A673 (cell line): ENCODE results near the gene MRE11. TPM values are rescaled to one million over a fixed set of nuclear protein-coding genes. Genes with fewer than 3 reads are reported as not detected.

Experiments used
- BruUV-seq: library from RNA; stranded (reverse); fragments of 400-500 nt; replicated peaks from 2 replicates; lab custom pipeline; 2021; lab: Mats Ljungman, UMichigan
- CTCF ChIA-PET: fragments of 300-600 bp; sonication (Branson Sonifier 250); formaldehyde crosslinking; loops from one replicate; lab custom pipeline; 2022; ENCODE audit warnings: antibody characterized with exemption; lab: Charles Lee
- POLR2A ChIA-PET: fragments of 300-600 bp; sonication (Branson Sonifier 250); formaldehyde crosslinking; loops from one replicate; lab custom pipeline; 2022; ENCODE audit warnings: antibody characterized with exemption; ENCODE audit not compliant: low non-redundant PET; lab: Charles Lee
- DNase-seq: peaks from one replicate; pipeline ENCODE4 v3.0.0-alpha.2; 2015; ENCODE audit warnings: low spot score
- H3K27ac ChIP-seq: fragments of 200-600 bp; sonication (generic); 2 replicates; pipeline ENCODE4 v1.5.1; 2016; ENCODE audit warnings: mixed run types, low read depth, mild to moderate bottlenecking, mixed read lengths, antibody characterized with exemption, low read length; ENCODE audit not compliant: poor library complexity, severe bottlenecking
- H3K27me3 ChIP-seq: fragments of 200-600 bp; sonication (generic); replicated peaks from 2 replicates; pipeline ENCODE4 v1.6.1; 2017; ENCODE audit warnings: mixed run types, low read depth, mild to moderate bottlenecking, mixed read lengths, antibody characterized with exemption, low read length; ENCODE audit not compliant: insufficient read depth, poor library complexity
- H3K36me3 ChIP-seq: fragments of 200-600 bp; sonication (generic); 2 replicates; pipeline ENCODE4 v1.6.1; 2016; ENCODE audit warnings: mixed run types, mild to moderate bottlenecking, mixed read lengths, antibody characterized with exemption, low read length; ENCODE audit not compliant: insufficient read depth, poor library complexity, severe bottlenecking
- H3K4me1 ChIP-seq: fragments of 200-600 bp; sonication (generic); 2 replicates; pipeline ENCODE4 v1.6.1; 2017; ENCODE audit warnings: mixed run types, mild to moderate bottlenecking, mixed read lengths, antibody characterized with exemption, low read length; ENCODE audit not compliant: insufficient read depth, poor library complexity, severe bottlenecking
- H3K4me3 ChIP-seq: fragments of 200-600 bp; sonication (generic); 2 replicates; pipeline ENCODE4 v1.5.1; 2016; ENCODE audit warnings: low read depth, mixed run types, mild to moderate bottlenecking, mixed read lengths, low read length; ENCODE audit not compliant: poor library complexity, severe bottlenecking
- H3K9me3 ChIP-seq: fragments of 200-600 bp; sonication (generic); 2 replicates; pipeline ENCODE4 v1.6.1; 2016; ENCODE audit warnings: mixed run types, low read depth, mild to moderate bottlenecking, mixed read lengths, antibody characterized with exemption, low read length; ENCODE audit not compliant: poor library complexity, severe bottlenecking
- CTCF ChIP-seq: fragments of 300-800, 200-600 bp; sonication (generic); conservative IDR thresholded peaks from 2 replicates; pipeline ENCODE4 v1.5.1; 2017; ENCODE audit warnings: low read depth, mild to moderate bottlenecking, antibody characterized with exemption, low read length, moderate library complexity, mixed read lengths
- EZH2 ChIP-seq: fragments of 200-600 bp; sonication (generic); IDR thresholded peaks from 2 replicates; pipeline ENCODE4 v1.6.1; 2017; ENCODE audit warnings: borderline replicate concordance, low read depth, mild to moderate bottlenecking, mixed read lengths, antibody characterized with exemption, low read length; ENCODE audit not compliant: poor library complexity, severe bottlenecking
- intact Hi-C: fragments of 100-400 bp; cut with micrococcal nuclease; formaldehyde crosslinking; loops from one replicate; pipeline ENCODE4 v1.10.0; 2022; ENCODE audit not compliant: unreplicated experiment
- total RNA-seq: library from RNA; stranded (reverse); gene quantifications from 2 replicates; pipeline ENCODE4 v1.2.3, GENCODE V29; 2021

Gene MRE11
- total RNA-seq, 1 experiment from 2014 or later: 44.7 TPM

GRCh38 chr11:94454301-94454700 lies 39.3 kb downstream of the MRE11 start:
- no peak for TF ChIP-seq EZH2
- no peak for TF ChIP-seq CTCF
- BruUV-seq: no TSS peak
- Histone ChIP-seq H3K4me3 (no peak overlapping the region), H3K4me1 (no peaks in the 10 kb centered on the region), H3K27ac (no peak overlapping the region), H3K36me3 (no peaks in the 10 kb centered on the region), H3K27me3 (no peaks in the 10 kb centered on the region), H3K9me3 (no peaks in the 10 kb centered on the region)
- ChIA-PET CTCF (no interaction called here), POLR2A (no interaction called here)
- intact Hi-C loops: no loop called here
- no peak for DNase-seq

GRCh38 chr11:94452988-94453387 lies 40.7 kb downstream of the MRE11 start:
- H3K4me1 ChIP-seq: no peaks in the 10 kb centered on the region
- no peaks in the 10 kb centered on the region for H3K27me3 ChIP-seq
- CTCF ChIA-PET: no interaction called here
- POLR2A ChIA-PET: no interaction called here
- BruUV-seq: no TSS peak
- TF ChIP-seq CTCF: no peak
- TF ChIP-seq EZH2: no peak
- intact Hi-C loops: no loop called here
- H3K27ac ChIP-seq: no peak overlapping the region
- H3K36me3 ChIP-seq: peaks cover 3% of the 10 kb centered on the region
- H3K9me3 ChIP-seq: no peaks in the 10 kb centered on the region
- no peak for DNase-seq
- H3K4me3 ChIP-seq: no peak overlapping the region

- CTCF ChIA-PET: no interaction called here
- Histone ChIP-seq H3K4me3 (no peak overlapping the region), H3K27me3 (no peaks in the 10 kb centered on the region), H3K36me3 (peaks cover 10% of the 10 kb centered on the region), H3K9me3 (no peaks in the 10 kb centered on the region), H3K4me1 (no peaks in the 10 kb centered on the region), H3K27ac (no peak overlapping the region)
- DNase-seq: no peak
- BruUV-seq: no TSS peak
- POLR2A ChIA-PET: no interaction called here
- no peak for TF ChIP-seq CTCF
- no peak for TF ChIP-seq EZH2
- intact Hi-C loops: no loop called here
Measured at GRCh38 chr11:94450048-94450447, 43.6 kb downstream of the MRE11 start.
